ENCODE results near the gene TSPEAR. TPM values are rescaled to one million over a fixed set of nuclear protein-coding genes. Genes with fewer than 3 reads are reported as not detected.
A peak's percentile ranks its signal among the peaks of the same experiment; 100 is the strongest.
"Not testable (repeated sequence)": the region's sequence is repeated elsewhere in the genome, so short reads cannot be mapped to it uniquely, and the experiment has no call there.

The TSPEAR gene
- total RNA-seq, 1 donor from 2014 or later, result 0.34 TPM

DNA sequence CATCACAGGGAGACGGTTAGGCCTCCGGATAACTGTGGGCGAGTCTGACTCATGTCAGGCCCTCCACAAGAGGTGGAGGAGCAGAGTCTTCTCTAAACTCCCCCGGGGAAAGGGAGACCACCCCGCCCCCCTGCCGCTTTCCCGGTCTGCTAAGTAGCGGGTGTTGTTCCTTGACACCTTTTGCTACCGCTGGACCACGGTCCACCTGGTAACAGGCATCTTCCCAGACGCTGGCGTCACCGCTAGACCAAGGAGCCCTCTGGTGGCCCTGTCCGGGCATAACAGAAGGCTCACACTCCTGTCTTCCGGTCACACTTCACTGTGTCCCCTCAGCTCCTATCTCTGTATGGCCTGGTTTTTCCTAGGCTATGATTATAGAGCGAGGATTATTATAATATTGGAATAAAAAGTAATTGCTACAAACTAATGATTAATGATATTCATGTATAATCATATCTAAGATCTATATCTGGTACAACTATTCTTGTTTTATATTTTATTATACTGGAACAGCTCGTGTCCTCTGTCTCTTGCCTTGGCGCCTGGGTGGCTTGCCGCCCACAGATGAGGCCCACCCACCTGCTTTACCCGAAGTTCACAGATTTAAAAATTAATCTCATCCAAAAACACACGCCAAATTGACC, 231.7 kb downstream of the TSPEAR start:
- H3K4me1 Mint-ChIP-seq (ENCODE audit: unreplicated experiment); H3K4me3 Mint-ChIP-seq; H3K27me3 Mint-ChIP-seq; DNase-seq (ENCODE audit: extremely low spot score, unreplicated experiment); H3K36me3 Mint-ChIP-seq; H3K27ac Mint-ChIP-seq; H3K9me3 Mint-ChIP-seq: not testable (repeated sequence)
- TF ChIP-seq, protein P1, sequence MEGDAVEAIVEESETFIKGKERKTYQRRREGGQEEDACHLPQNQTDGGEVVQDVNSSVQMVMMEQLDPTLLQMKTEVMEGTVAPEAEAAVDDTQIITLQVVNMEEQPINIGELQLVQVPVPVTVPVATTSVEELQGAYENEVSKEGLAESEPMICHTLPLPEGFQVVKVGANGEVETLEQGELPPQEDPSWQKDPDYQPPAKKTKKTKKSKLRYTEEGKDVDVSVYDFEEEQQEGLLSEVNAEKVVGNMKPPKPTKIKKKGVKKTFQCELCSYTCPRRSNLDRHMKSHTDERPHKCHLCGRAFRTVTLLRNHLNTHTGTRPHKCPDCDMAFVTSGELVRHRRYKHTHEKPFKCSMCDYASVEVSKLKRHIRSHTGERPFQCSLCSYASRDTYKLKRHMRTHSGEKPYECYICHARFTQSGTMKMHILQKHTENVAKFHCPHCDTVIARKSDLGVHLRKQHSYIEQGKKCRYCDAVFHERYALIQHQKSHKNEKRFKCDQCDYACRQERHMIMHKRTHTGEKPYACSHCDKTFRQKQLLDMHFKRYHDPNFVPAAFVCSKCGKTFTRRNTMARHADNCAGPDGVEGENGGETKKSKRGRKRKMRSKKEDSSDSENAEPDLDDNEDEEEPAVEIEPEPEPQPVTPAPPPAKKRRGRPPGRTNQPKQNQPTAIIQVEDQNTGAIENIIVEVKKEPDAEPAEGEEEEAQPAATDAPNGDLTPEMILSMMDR (conservative IDR thresholded peaks at IDR 0.05), result peak; percentile 80

DNA sequence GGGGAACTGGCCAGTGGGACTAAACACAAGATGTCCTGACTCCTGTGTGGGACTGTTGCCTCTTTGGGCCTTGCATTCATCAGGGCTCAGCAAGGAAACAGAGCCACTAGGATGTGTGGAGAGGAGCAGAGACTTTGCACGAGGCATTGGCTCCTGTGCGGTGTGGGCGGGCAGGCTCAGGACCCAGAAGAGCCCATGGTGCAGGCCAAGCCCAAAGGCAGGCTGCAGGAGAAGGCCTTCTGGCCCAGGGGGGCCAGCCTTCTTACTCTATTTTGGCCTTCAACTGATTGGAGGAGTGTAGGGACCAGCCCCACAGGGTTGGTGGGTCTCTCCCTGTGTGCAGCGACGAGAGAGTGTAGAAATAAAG, 232.6 kb downstream of the TSPEAR start:
- no peak overlapping the region for H3K27ac Mint-ChIP-seq
- TF ChIP-seq, protein P1 (conservative IDR thresholded peaks at IDR 0.05), result no peak
- H3K27me3 Mint-ChIP-seq, result no peaks in the 10 kb centered on the region
- no peaks in the 10 kb centered on the region for H3K36me3 Mint-ChIP-seq
- no peaks in the 10 kb centered on the region for H3K9me3 Mint-ChIP-seq
- no peak overlapping the region for H3K4me3 Mint-ChIP-seq
- H3K4me1 Mint-ChIP-seq (ENCODE audit: unreplicated experiment), result peaks cover 8% of the 10 kb centered on the region
- DNase-seq (ENCODE audit: extremely low spot score, unreplicated experiment), result no peak

DNA sequence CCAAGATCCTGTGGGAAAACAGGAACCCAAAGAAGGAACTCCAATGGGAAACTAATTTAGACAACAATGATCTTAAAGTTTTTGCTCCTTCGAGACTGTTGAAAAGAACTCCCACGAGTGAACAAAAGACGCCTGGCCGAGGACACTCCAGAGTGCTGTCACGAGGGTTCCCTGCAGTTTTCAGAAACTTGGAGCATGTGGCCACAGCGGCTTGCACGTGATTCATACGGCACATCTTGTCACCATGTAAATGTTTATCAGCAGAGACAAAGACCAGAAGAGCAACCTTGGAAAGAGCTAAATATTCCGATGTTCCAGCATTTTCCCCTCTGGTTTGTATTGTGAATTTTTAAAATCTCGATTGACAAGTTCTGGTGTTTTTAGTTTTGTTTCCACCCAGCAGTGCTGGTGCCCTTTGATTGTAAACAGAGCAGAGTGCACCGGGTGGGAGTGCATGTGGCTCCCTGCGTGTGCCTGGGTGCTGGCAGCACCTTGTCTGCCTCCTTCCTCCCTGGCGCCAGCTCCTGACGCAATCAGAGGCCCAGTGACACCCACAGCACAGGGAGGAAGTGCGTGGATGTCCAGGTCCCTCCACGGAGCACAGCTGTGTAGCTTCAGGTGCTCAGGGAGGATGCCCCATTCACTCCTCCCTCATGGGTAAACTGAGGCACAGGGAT, 233.1 kb downstream of the TSPEAR start:
- no peak overlapping the region for H3K4me3 Mint-ChIP-seq
- H3K9me3 Mint-ChIP-seq, result no peaks in the 10 kb centered on the region
- TF ChIP-seq, protein P1 (conservative IDR thresholded peaks at IDR 0.05), result no peak
- DNase-seq (ENCODE audit: extremely low spot score, unreplicated experiment), result no peak
- no peaks in the 10 kb centered on the region for H3K36me3 Mint-ChIP-seq
- H3K4me1 Mint-ChIP-seq (ENCODE audit: unreplicated experiment), result peaks cover 8% of the 10 kb centered on the region
- H3K27me3 Mint-ChIP-seq, result no peaks in the 10 kb centered on the region
- no peak overlapping the region for H3K27ac Mint-ChIP-seq

DNA sequence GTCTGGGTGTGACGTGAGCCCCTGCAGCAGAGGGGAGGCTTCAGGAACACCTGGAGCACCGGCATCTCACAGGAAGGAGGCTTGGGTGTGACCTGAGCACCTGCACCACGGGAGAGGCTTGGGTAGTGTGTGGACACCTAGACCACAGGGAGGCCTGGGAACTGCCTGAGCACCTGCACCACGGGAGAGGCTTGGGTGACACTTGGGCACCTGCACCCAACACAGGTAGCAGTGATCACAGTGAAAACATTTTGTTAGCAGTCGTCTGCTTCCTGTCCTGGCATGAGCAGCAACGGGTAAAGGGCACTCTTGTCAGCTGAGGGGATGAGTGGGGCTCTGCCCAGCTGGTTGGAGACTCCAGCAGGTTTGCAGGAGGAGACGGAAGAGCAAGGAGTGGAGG, 233.7 kb downstream of the TSPEAR start:
- no peaks in the 10 kb centered on the region for H3K9me3 Mint-ChIP-seq
- DNase-seq (ENCODE audit: extremely low spot score, unreplicated experiment), result no peak
- H3K4me1 Mint-ChIP-seq (ENCODE audit: unreplicated experiment), result peaks cover 6% of the 10 kb centered on the region
- H3K4me3 Mint-ChIP-seq, result no peak overlapping the region
- H3K27me3 Mint-ChIP-seq, result no peaks in the 10 kb centered on the region
- TF ChIP-seq, protein P1 (conservative IDR thresholded peaks at IDR 0.05), result no peak
- H3K27ac Mint-ChIP-seq, result no peak overlapping the region
- no peaks in the 10 kb centered on the region for H3K36me3 Mint-ChIP-seq

DNA sequence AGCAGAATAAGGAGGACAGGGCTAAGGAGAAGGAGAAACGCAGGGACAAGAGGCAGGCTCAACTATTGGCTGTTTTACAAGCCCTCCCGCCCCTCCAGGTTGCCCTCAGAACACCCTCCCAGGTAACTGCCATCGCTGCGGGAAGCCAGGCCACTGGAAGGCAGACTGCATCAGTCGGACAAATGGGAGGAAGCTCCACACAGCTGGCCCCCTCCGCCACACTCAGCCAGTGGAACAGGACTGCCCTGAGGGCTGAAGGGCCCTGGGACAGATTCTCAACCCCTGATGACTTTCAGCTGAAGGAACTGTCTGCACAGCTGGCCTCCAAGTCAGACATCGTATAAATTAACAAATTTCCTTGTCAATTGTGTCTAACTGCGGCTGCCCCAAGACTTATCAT, 234.2 kb downstream of the TSPEAR start:
- Mint-ChIP-seq H3K27me3 (no peaks in the 10 kb centered on the region), H3K36me3 (no peaks in the 10 kb centered on the region), H3K4me3 (no peak overlapping the region), H3K4me1 (ENCODE audit: unreplicated experiment) (peaks cover under 1% of the 10 kb centered on the region), H3K9me3 (no peaks in the 10 kb centered on the region), H3K27ac (no peak overlapping the region)
- no peak for DNase-seq (ENCODE audit: extremely low spot score, unreplicated experiment)
- TF ChIP-seq, protein P1 (conservative IDR thresholded peaks at IDR 0.05), result no peak

Data from type B pancreatic cell (in vitro differentiated cells).